Measurements from ENCODE around the gene POLR1F. TPM values are rescaled to one million over a fixed set of nuclear protein-coding genes. Genes with fewer than 3 reads are reported as not detected.

The POLR1F gene
- total and polyA plus RNA-seq, 4 donors: 5.7 to 16.4 (median 8.8) TPM

- no peak for DNase-seq
- no peaks in the 10 kb centered on the region for H3K27me3 ChIP-seq (ENCODE audit: control insufficient read depth in 3 of 3, insufficient read depth in 3 of 3, low read length in 2 of 3)
- WGBS, 2 donors: 68 to 82% methylated on average over 3 of the region's 3 CpGs
- H3K36me3 ChIP-seq (ENCODE audit: control insufficient read depth in 4 of 4, insufficient read depth in 4 of 4, low read length in 4 of 4): peaks cover 0 to 7% (median 3%) of the 10 kb centered on the region in 4 donors
- no peaks in the 10 kb centered on the region for H3K9me3 ChIP-seq (ENCODE audit: control insufficient read depth in 4 of 4, insufficient read depth in 3 of 4, low read length in 3 of 4)
- peaks cover 2 to 17% (median 8%) of the 10 kb centered on the region in 5 donors for H3K4me1 ChIP-seq (ENCODE audit: control insufficient read depth in 5 of 5, insufficient read depth in 5 of 5, low read length in 5 of 5)
- no peak for ATAC-seq (ENCODE audit: insufficient read depth, low FRiP score)
- no peak for TF ChIP-seq CTCF (IDR thresholded peaks at IDR 0.05; ENCODE audit: control extremely low read depth, extremely low read depth)
- no peak overlapping the region for H3K9ac ChIP-seq (ENCODE audit: insufficient read depth in 1 of 2, low read length in 2 of 2)
- H3K4me3 ChIP-seq: no peak overlapping the region
- H3K27ac ChIP-seq (ENCODE audit: low read depth in 1 of 2, low read length in 1 of 2): no peak overlapping the region
Measured at GRCh38 chr7:19707240-19707639, 1.6 kb downstream of the POLR1F start.

- ATAC-seq (ENCODE audit: insufficient read depth, low FRiP score): no peak
- Histone ChIP-seq H3K9me3 (ENCODE audit: control insufficient read depth in 4 of 4, insufficient read depth in 3 of 4, low read length in 3 of 4) (no peaks in the 10 kb centered on the region), H3K4me3 (no peak overlapping the region), H3K4me1 (ENCODE audit: control insufficient read depth in 5 of 5, insufficient read depth in 5 of 5, low read length in 5 of 5) (peaks cover 2 to 17% (median 8%) of the 10 kb centered on the region in 5 donors), H3K36me3 (ENCODE audit: control insufficient read depth in 4 of 4, insufficient read depth in 4 of 4, low read length in 4 of 4) (peaks cover 0 to 7% (median 4%) of the 10 kb centered on the region in 4 donors), H3K27me3 (ENCODE audit: control insufficient read depth in 3 of 3, insufficient read depth in 3 of 3, low read length in 2 of 3) (no peaks in the 10 kb centered on the region), H3K9ac (ENCODE audit: insufficient read depth in 1 of 2, low read length in 2 of 2) (no peak overlapping the region), H3K27ac (ENCODE audit: low read depth in 1 of 2, low read length in 1 of 2) (no peak overlapping the region)
- DNase-seq: no peak
- WGBS, 2 donors: 89% methylated on average over 2 of the region's 2 CpGs
- no peak for TF ChIP-seq CTCF (IDR thresholded peaks at IDR 0.05; ENCODE audit: control extremely low read depth, extremely low read depth)
Measured at GRCh38 chr7:19705663-19706062, 3.2 kb downstream of the POLR1F start.

- DNase-seq (no peak), ATAC-seq (ENCODE audit: insufficient read depth, low FRiP score) (no peak)
- Histone ChIP-seq H3K4me3 (no peak overlapping the region), H3K27me3 (ENCODE audit: control insufficient read depth in 3 of 3, insufficient read depth in 3 of 3, low read length in 2 of 3) (no peaks in the 10 kb centered on the region), H3K27ac (ENCODE audit: low read depth in 1 of 2, low read length in 1 of 2) (no peak overlapping the region), H3K9me3 (ENCODE audit: control insufficient read depth in 4 of 4, insufficient read depth in 3 of 4, low read length in 3 of 4) (no peaks in the 10 kb centered on the region), H3K36me3 (ENCODE audit: control insufficient read depth in 4 of 4, insufficient read depth in 4 of 4, low read length in 4 of 4) (peaks cover 0 to 14% (median 5%) of the 10 kb centered on the region in 4 donors), H3K9ac (ENCODE audit: insufficient read depth in 1 of 2, low read length in 2 of 2) (no peak overlapping the region), H3K4me1 (ENCODE audit: control insufficient read depth in 5 of 5, insufficient read depth in 5 of 5, low read length in 5 of 5) (no peaks in the 10 kb centered on the region)
- no peak for TF ChIP-seq CTCF (IDR thresholded peaks at IDR 0.05; ENCODE audit: control extremely low read depth, extremely low read depth)
- WGBS, 2 donors: 88 to 89% methylated on average over 4 of the region's 4 CpGs
Measured at GRCh38 chr7:19701471-19701870, 7.4 kb downstream of the POLR1F start.

GRCh38 chr7:19700936-19701335, 7.9 kb downstream of the POLR1F start:
- TF ChIP-seq CTCF (IDR thresholded peaks at IDR 0.05; ENCODE audit: control extremely low read depth, extremely low read depth): no peak
- DNase-seq (no peak), ATAC-seq (ENCODE audit: insufficient read depth, low FRiP score) (no peak)
- Histone ChIP-seq H3K27ac (ENCODE audit: low read depth in 1 of 2, low read length in 1 of 2) (no peak overlapping the region), H3K4me1 (ENCODE audit: control insufficient read depth in 5 of 5, insufficient read depth in 5 of 5, low read length in 5 of 5) (no peaks in the 10 kb centered on the region), H3K27me3 (ENCODE audit: control insufficient read depth in 3 of 3, insufficient read depth in 3 of 3, low read length in 2 of 3) (no peaks in the 10 kb centered on the region), H3K36me3 (ENCODE audit: control insufficient read depth in 4 of 4, insufficient read depth in 4 of 4, low read length in 4 of 4) (peaks cover 0 to 14% (median 5%) of the 10 kb centered on the region in 4 donors), H3K9ac (ENCODE audit: insufficient read depth in 1 of 2, low read length in 2 of 2) (no peak overlapping the region), H3K9me3 (ENCODE audit: control insufficient read depth in 4 of 4, insufficient read depth in 3 of 4, low read length in 3 of 4) (no peaks in the 10 kb centered on the region), H3K4me3 (no peak overlapping the region)
- 94% methylated on average over 3 of the region's 3 CpGs for WGBS, 2 donors

Data from lung (tissue), 12 donors.